Inflammatory macrophage (primary cell): ENCODE data around the gene NEU1.
A peak's percentile ranks its signal among the peaks of the same experiment; 100 is the strongest.
"Not testable (repeated sequence)": the region's sequence is repeated elsewhere in the genome, so short reads cannot be mapped to it uniquely, and the experiment has no call there.

Source experiments
- DNase-seq, 2 donors: peaks; one replicate each; pipeline ENCODE4 v3.0.0-alpha.2; 2020 to 2022

NEU1 gene

GRCh38 chr6:31837369-31838113 lies 25.1 kb downstream of the NEU1 start:
- DNase-seq, result no peak

- peak; percentile 58 for DNase-seq
Observed at GRCh38 chr6:31836474-31837368, 25.9 kb downstream of the NEU1 start.

GRCh38 chr6:31836047-31836473 lies 26.6 kb downstream of the NEU1 start:
- peak in 1 of 2 donors; percentile 11 for DNase-seq

GRCh38 chr6:31834367-31835250 lies 28.0 kb downstream of the NEU1 start:
- peak; percentile 82 to 88 for DNase-seq

- DNase-seq, result peak; percentile 60 to 66
Observed at GRCh38 chr6:31831350-31832215, 31.0 kb downstream of the NEU1 start.

GRCh38 chr6:31830886-31831335 lies 31.7 kb downstream of the NEU1 start:
- DNase-seq, result no peak

- DNase-seq, result peak in 1 of 2 donors; percentile 71
Observed at GRCh38 chr6:31829633-31830283, 32.9 kb downstream of the NEU1 start.

GRCh38 chr6:31827286-31828079 lies 35.1 kb downstream of the NEU1 start, which contains the start of gene HSPA1B:
Gene HSPA1B, plus strand, starts transcription at chr6:31827738. Its CDS starts 213 bp downstream, at chr6:31827951.
- DNase-seq, result peak; percentile 97 to 98

GRCh38 chr6:31826793-31827285 lies 35.8 kb downstream of the NEU1 start:
- no peak for DNase-seq

- no peak for DNase-seq
Observed at GRCh38 chr6:31825553-31825952, 37.1 kb downstream of the NEU1 start.

- peak in 1 of 2 donors; percentile 39 for DNase-seq
Observed at GRCh38 chr6:31823592-31824196, 38.9 kb downstream of the NEU1 start.

GRCh38 chr6:31822036-31822821 lies 40.4 kb downstream of the NEU1 start:
- peak; percentile 83 to 85 for DNase-seq

GRCh38 chr6:31821301-31822035 lies 41.2 kb downstream of the NEU1 start:
- DNase-seq, result peak; percentile 65 to 74

GRCh38 chr6:31820399-31820798 lies 42.2 kb downstream of the NEU1 start:
- DNase-seq, result not testable (repeated sequence)

- DNase-seq, result no peak
Observed at GRCh38 chr6:31819871-31820299, 42.7 kb downstream of the NEU1 start.

- not testable (repeated sequence) for DNase-seq
Observed at GRCh38 chr6:31817929-31818511, 44.6 kb downstream of the NEU1 start.
